ENCODE measurements around the gene FGD6. TPM values are rescaled to one million over a fixed set of nuclear protein-coding genes. Genes with fewer than 3 reads are reported as not detected.

Gene FGD6
- total RNA-seq, 4 donors from 2014 or later = 25.0 to 37.0 (median 32.1) TPM

GRCh38 chr12:95225645-95226212 is 8.5 kb upstream of the FGD6 start:
- DNase-seq = no peak
- 87 to 100% methylated on average over 1 of the region's 1 CpG for WGBS, 2 donors (ENCODE audit: low coverage in 1 of 2)
- in situ Hi-C loops (cut with MboI; ENCODE audit: low pct_ligation_motif_present in 1 of 4, low pct_unique_long_range_greater_than_20kb in 1 of 4, low sequenced_read_pairs in 3 of 4) = no loop called here
- intact Hi-C loops (cut with DNase I; ENCODE audit: low total_unique reads) = loop anchor here (10.0 kb wide), 1 partner anchor 109 kb away; no protein-coding TSS in a partner anchor
- Histone ChIP-seq H3K36me3 (no peaks in the 10 kb centered on the region), H3K4me3 (no peak overlapping the region), H3K4me1 (peaks cover 0 to 46% (median 12%) of the 10 kb centered on the region in 4 donors), H3K9me3 (no peaks in the 10 kb centered on the region), H3K27me3 (no peaks in the 10 kb centered on the region), H3K27ac (no peak overlapping the region)
- TF ChIP-seq POLR2AphosphoS5 (IDR thresholded peaks at IDR 0.05) = no peak
- TF ChIP-seq, protein P1, sequence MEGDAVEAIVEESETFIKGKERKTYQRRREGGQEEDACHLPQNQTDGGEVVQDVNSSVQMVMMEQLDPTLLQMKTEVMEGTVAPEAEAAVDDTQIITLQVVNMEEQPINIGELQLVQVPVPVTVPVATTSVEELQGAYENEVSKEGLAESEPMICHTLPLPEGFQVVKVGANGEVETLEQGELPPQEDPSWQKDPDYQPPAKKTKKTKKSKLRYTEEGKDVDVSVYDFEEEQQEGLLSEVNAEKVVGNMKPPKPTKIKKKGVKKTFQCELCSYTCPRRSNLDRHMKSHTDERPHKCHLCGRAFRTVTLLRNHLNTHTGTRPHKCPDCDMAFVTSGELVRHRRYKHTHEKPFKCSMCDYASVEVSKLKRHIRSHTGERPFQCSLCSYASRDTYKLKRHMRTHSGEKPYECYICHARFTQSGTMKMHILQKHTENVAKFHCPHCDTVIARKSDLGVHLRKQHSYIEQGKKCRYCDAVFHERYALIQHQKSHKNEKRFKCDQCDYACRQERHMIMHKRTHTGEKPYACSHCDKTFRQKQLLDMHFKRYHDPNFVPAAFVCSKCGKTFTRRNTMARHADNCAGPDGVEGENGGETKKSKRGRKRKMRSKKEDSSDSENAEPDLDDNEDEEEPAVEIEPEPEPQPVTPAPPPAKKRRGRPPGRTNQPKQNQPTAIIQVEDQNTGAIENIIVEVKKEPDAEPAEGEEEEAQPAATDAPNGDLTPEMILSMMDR (IDR thresholded peaks at IDR 0.05) = no peak
- TF ChIP-seq EP300 (IDR thresholded peaks at IDR 0.05; ENCODE audit: low read depth) = no peak
- TF ChIP-seq POLR2A (IDR thresholded peaks at IDR 0.05) = no peak

- TF ChIP-seq POLR2AphosphoS5 (IDR thresholded peaks at IDR 0.05) (no peak), POLR2A (IDR thresholded peaks at IDR 0.05) (no peak), EP300 (IDR thresholded peaks at IDR 0.05; ENCODE audit: low read depth) (no peak)
- TF ChIP-seq, protein P1 (IDR thresholded peaks at IDR 0.05) = no peak
- peaks cover 7 to 46% (median 15%) of the 10 kb centered on the region in 4 donors for H3K4me1 ChIP-seq
- H3K27ac ChIP-seq = no peak overlapping the region
- no peaks in the 10 kb centered on the region for H3K36me3 ChIP-seq
- no peak overlapping the region for H3K4me3 ChIP-seq
- WGBS, 2 donors (ENCODE audit: low coverage in 1 of 2) = 93 to 98% methylated on average over 3 to 8 of the region's 8 CpGs
- intact Hi-C loops (cut with DNase I; ENCODE audit: low total_unique reads) (loop anchor here (10.0 kb wide), 1 partner anchor 110 kb away; no protein-coding TSS in a partner anchor), in situ Hi-C loops (cut with MboI; ENCODE audit: low pct_ligation_motif_present in 1 of 4, low pct_unique_long_range_greater_than_20kb in 1 of 4, low sequenced_read_pairs in 3 of 4) (no loop called here)
- no peak for DNase-seq
- H3K27me3 ChIP-seq = no peaks in the 10 kb centered on the region
- no peaks in the 10 kb centered on the region for H3K9me3 ChIP-seq
These were observed 7.2 kb upstream of the FGD6 start for GRCh38 chr12:95224202-95225170.

DNA sequence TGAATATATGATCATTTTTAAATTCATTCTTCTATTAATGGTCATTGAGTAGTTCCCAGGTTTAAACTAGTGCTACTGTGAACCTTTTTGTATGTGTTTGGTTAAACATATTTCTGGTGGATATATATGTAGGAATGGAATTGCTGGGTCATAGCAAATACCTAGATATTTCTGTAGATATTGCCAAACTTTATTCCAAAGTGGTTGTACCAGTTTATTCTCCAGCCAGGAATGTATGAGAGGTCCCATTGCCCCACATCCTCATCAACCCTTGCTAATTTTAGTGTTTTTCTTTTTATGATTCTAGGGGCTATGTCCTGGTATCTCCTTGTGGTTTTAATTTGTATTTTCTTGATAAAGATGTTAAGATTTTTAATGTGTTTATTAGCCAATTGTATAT is 3.5 kb upstream of the FGD6 start:
- no peak overlapping the region for H3K4me3 ChIP-seq
- DNase-seq = no peak
- H3K27me3 ChIP-seq = no peaks in the 10 kb centered on the region
- H3K36me3 ChIP-seq = no peaks in the 10 kb centered on the region
- in situ Hi-C loops (cut with MboI; ENCODE audit: low pct_ligation_motif_present in 1 of 4, low pct_unique_long_range_greater_than_20kb in 1 of 4, low sequenced_read_pairs in 3 of 4) = no loop called here
- TF ChIP-seq POLR2AphosphoS5 (IDR thresholded peaks at IDR 0.05) (no peak), POLR2A (IDR thresholded peaks at IDR 0.05) (no peak), EP300 (IDR thresholded peaks at IDR 0.05; ENCODE audit: low read depth) (no peak)
- TF ChIP-seq, protein P1 (IDR thresholded peaks at IDR 0.05) = no peak
- peaks cover 7 to 44% (median 24%) of the 10 kb centered on the region in 4 donors for H3K4me1 ChIP-seq
- peak overlapping the region in 1 of 4 donors; percentile 24 for H3K27ac ChIP-seq
- no peaks in the 10 kb centered on the region for H3K9me3 ChIP-seq
- intact Hi-C loops (cut with DNase I; ENCODE audit: low total_unique reads) = loop anchor here (10.0 kb wide), 1 partner anchor 114 kb away; no protein-coding TSS in a partner anchor

GRCh38 chr12:95220190-95220589 is 2.9 kb upstream of the FGD6 start:
- DNase-seq = no peak
- no peaks in the 10 kb centered on the region for H3K9me3 ChIP-seq
- WGBS, 2 donors (ENCODE audit: low coverage in 1 of 2) = 87% methylated on average over 4 of the region's 4 CpGs; no CpG with 5 or more reads in 1 of the 2 donors
- in situ Hi-C loops (cut with MboI; ENCODE audit: low pct_ligation_motif_present in 1 of 4, low pct_unique_long_range_greater_than_20kb in 1 of 4, low sequenced_read_pairs in 3 of 4) = no loop called here
- TF ChIP-seq EP300 (IDR thresholded peaks at IDR 0.05; ENCODE audit: low read depth) (no peak), POLR2A (IDR thresholded peaks at IDR 0.05) (no peak), POLR2AphosphoS5 (IDR thresholded peaks at IDR 0.05) (no peak)
- TF ChIP-seq, protein P1 (IDR thresholded peaks at IDR 0.05) = no peak
- peak overlapping the region in 3 of 4 donors; percentile 5 to 92 (median 24) for H3K27ac ChIP-seq
- no peak overlapping the region for H3K4me3 ChIP-seq
- H3K27me3 ChIP-seq = no peaks in the 10 kb centered on the region
- H3K36me3 ChIP-seq = no peaks in the 10 kb centered on the region
- intact Hi-C loops (cut with DNase I; ENCODE audit: low total_unique reads) = loop anchor here (10.0 kb wide), 1 partner anchor 115 kb away; no protein-coding TSS in a partner anchor
- H3K4me1 ChIP-seq = peaks cover 7 to 48% (median 28%) of the 10 kb centered on the region in 4 donors

All from transverse colon (tissue), 4 donors.